ENCODE data around the gene CAMK1D.

The CAMK1D gene

GRCh38 chr10:12350167-12350872 is 973 bp downstream of the CAMK1D start (continued):
- TF ChIP-seq HIC1 (tag by site-specific recombination; IDR thresholded peaks at IDR 0.05) (no peak), ZFHX2 (tag by site-specific recombination; conservative IDR thresholded peaks at IDR 0.05) (peak; percentile 97), ZNF510 (tag by site-specific recombination; IDR thresholded peaks at IDR 0.05; ENCODE audit: insufficient replicate concordance) (no peak), ZSCAN16 (tag by site-specific recombination; IDR thresholded peaks at IDR 0.05) (0 out of 2 replicates have a peak, but pooled peaks have one; percentile 10), SP3 (tag by site-specific recombination; IDR thresholded peaks at IDR 0.05) (no peak), ZNF148 (tag by site-specific recombination; IDR thresholded peaks at IDR 0.05; ENCODE audit: borderline replicate concordance) (no peak), ZNF18 (tag by site-specific recombination; IDR thresholded peaks at IDR 0.05) (no peak), ZBTB21 (tag by site-specific recombination; IDR thresholded peaks at IDR 0.05) (no peak), ZNF350 (tag by site-specific recombination; IDR thresholded peaks at IDR 0.05) (no peak), ZNF785 (tag by site-specific recombination; IDR thresholded peaks at IDR 0.05) (0 out of 2 replicates have a peak, but pooled peaks have one; percentile 14), GFI1B (tag by site-specific recombination; IDR thresholded peaks at IDR 0.05) (no peak), KLF16 (tag by site-specific recombination; IDR thresholded peaks at IDR 0.05) (0 out of 2 replicates have a peak, but pooled peaks have one; percentile 13), ZNF112 (tag by site-specific recombination; IDR thresholded peaks at IDR 0.05) (no peak), ZNF433 (tag by site-specific recombination; IDR thresholded peaks at IDR 0.05; ENCODE audit: low read depth) (no peak), MYNN (tag by site-specific recombination; IDR thresholded peaks at IDR 0.05; ENCODE audit: borderline replicate concordance) (no peak), ZNF830 (tag by site-specific recombination; IDR thresholded peaks at IDR 0.05; ENCODE audit: low read depth) (no peak), ZNF10 (tag by site-specific recombination; IDR thresholded peaks at IDR 0.05) (no peak), ZNF513 (tag by site-specific recombination; IDR thresholded peaks at IDR 0.05) (no peak), ZFP3 (tag by site-specific recombination; IDR thresholded peaks at IDR 0.05; ENCODE audit: low read depth) (no peak), TCF7L2 (IDR thresholded peaks at IDR 0.05; ENCODE audit: borderline replicate concordance, low read depth, low read length) (no peak), ZNF2 (tag by site-specific recombination; IDR thresholded peaks at IDR 0.05) (peak; percentile 70; the same call in 1 of the 2 replicates), ZNF311 (tag by site-specific recombination; IDR thresholded peaks at IDR 0.05; ENCODE audit: borderline replicate concordance) (no peak), ZNF555 (tag by site-specific recombination; conservative IDR thresholded peaks at IDR 0.05) (no peak), ZNF423 (tag by site-specific recombination; IDR thresholded peaks at IDR 0.05) (peak; percentile 31; the same call in 1 of the 2 replicates), ZNF664 (tag by site-specific recombination; IDR thresholded peaks at IDR 0.05) (no peak), ZNF174 (tag by site-specific recombination; IDR thresholded peaks at IDR 0.05) (no peak), HOXC10 (CRISPR knock-in tag; IDR thresholded peaks at IDR 0.05) (no peak), ZBTB48 (tag by site-specific recombination; IDR thresholded peaks at IDR 0.05) (peak; percentile 63), SETDB1 (IDR thresholded peaks at IDR 0.05; ENCODE audit: insufficient read length, low read length) (no peak), ZNF514 (tag by site-specific recombination; IDR thresholded peaks at IDR 0.05) (no peak), ZNF654 (tag by site-specific recombination; IDR thresholded peaks at IDR 0.05; ENCODE audit: low read depth) (no peak), ZNF521 (tag by site-specific recombination; IDR thresholded peaks at IDR 0.05) (no peak)

Data from HEK293 (cell line).